HEK293 (cell line): ENCODE results near the gene RRBP1.

Experiments
- CTCF ChIA-PET: fragments of 350-600 bp; formaldehyde crosslinking; extraction: SDS; loops from one replicate; lab custom pipeline; 2021; ENCODE audit warnings: antibody characterized with exemption; lab: Yijun Ruan, JAX
- POLR2A ChIA-PET: fragments of 300-600 bp; formaldehyde crosslinking; extraction: SDS; loops from one replicate; lab custom pipeline; 2020; ENCODE audit warnings: antibody characterized with exemption, inconsistent platforms; lab: Yijun Ruan, JAX
- H3K27ac ChIP-seq: fragments of 200-500 bp; sonication (Bioruptor generic); 2 replicates; pipeline ENCODE4 v1.5.1; 2014; ENCODE audit warnings: low read depth, low read length, control low read depth, inconsistent platforms; ENCODE audit errors: extremely low read depth
- H3K36me3 ChIP-seq, 2 experiments: fragments of 200-500 bp in 1 of 2; sonication (Bioruptor generic) in 1 of 2; 1 replicate in 1 of 2; 2 replicates in 1 of 2; pipeline ENCODE4 v1.5.1; 2014 to 2017; ENCODE audit warnings: inconsistent platforms in 2 of 2, low read length in 2 of 2; ENCODE audit not compliant: control insufficient read depth in 2 of 2, insufficient read depth in 1 of 2
- H3K4me1 ChIP-seq: fragments of 200-500 bp; sonication (Bioruptor generic); 2 replicates; pipeline ENCODE4 v1.5.1; 2014; ENCODE audit warnings: mild to moderate bottlenecking, low read length, inconsistent platforms; ENCODE audit not compliant: control insufficient read depth, insufficient read depth
- H3K4me3 ChIP-seq: 2 replicates; pipeline ENCODE4 v1.5.1; 2011; ENCODE audit warnings: low read depth, mild to moderate bottlenecking, control low read depth, low read length, moderate library complexity
- H3K9me3 ChIP-seq: fragments of 200-500 bp; sonication (Bioruptor generic); 2 replicates; pipeline ENCODE4 v1.5.1; 2014; ENCODE audit warnings: low read depth, low read length, inconsistent platforms; ENCODE audit not compliant: control insufficient read depth, insufficient read depth
- BCL11A ChIP-seq: fragments of 450-650 bp; formaldehyde crosslinking; IDR thresholded peaks from 2 replicates; pipeline ENCODE4 v1.5.1; 2016; ENCODE audit warnings: low read depth, missing biosample characterization, missing genetic modification characterization
- BCL11B ChIP-seq: fragments of 450-650 bp; formaldehyde crosslinking; IDR thresholded peaks from 2 replicates; pipeline ENCODE4 v1.5.1; 2016; ENCODE audit warnings: low read depth, missing biosample characterization, missing genetic modification characterization
- KLF10 ChIP-seq: fragments of 450-650 bp; IDR thresholded peaks from 2 replicates; pipeline ENCODE4 v1.5.1; 2018; ENCODE audit warnings: missing biosample characterization, mild to moderate bottlenecking, missing genetic modification characterization
- MZF1 ChIP-seq: fragments of 450-650 bp; formaldehyde crosslinking; IDR thresholded peaks from 2 replicates; pipeline ENCODE4 v1.5.1; 2017; ENCODE audit warnings: missing biosample characterization, missing genetic modification characterization, borderline replicate concordance
- SP7 ChIP-seq: fragments of 450-650 bp; formaldehyde crosslinking; IDR thresholded peaks from 2 replicates; pipeline ENCODE4 v1.5.1; 2016; ENCODE audit warnings: missing biosample characterization, missing genetic modification characterization
- ZFP3 ChIP-seq: fragments of 450-650 bp; formaldehyde crosslinking; IDR thresholded peaks from 2 replicates; pipeline ENCODE4 v1.5.1; 2016; ENCODE audit warnings: low read depth, missing biosample characterization, missing genetic modification characterization
- ZNF266 ChIP-seq: fragments of 450-650 bp; formaldehyde crosslinking; IDR thresholded peaks from 2 replicates; pipeline ENCODE4 v1.5.1; 2016; ENCODE audit warnings: missing biosample characterization, missing genetic modification characterization, low read depth
- ZNF350 ChIP-seq: fragments of 450-650 bp; formaldehyde crosslinking; IDR thresholded peaks from 2 replicates; pipeline ENCODE4 v1.5.0; 2017; ENCODE audit warnings: missing biosample characterization, mild to moderate bottlenecking, missing genetic modification characterization
- ZNF416 ChIP-seq: fragments of 450-650 bp; formaldehyde crosslinking; IDR thresholded peaks from 2 replicates; pipeline ENCODE4 v1.5.1; 2016; ENCODE audit warnings: missing biosample characterization, missing genetic modification characterization
- ZNF473 ChIP-seq: fragments of 450-650 bp; formaldehyde crosslinking; IDR thresholded peaks from 2 replicates; pipeline ENCODE4 v1.5.1; 2017; ENCODE audit warnings: missing biosample characterization, missing genetic modification characterization
- ZNF530 ChIP-seq: fragments of 450-650 bp; formaldehyde crosslinking; IDR thresholded peaks from 2 replicates; pipeline ENCODE4 v1.5.1; 2016; ENCODE audit warnings: low read depth, missing biosample characterization, missing genetic modification characterization
- ZNF544 ChIP-seq: fragments of 450-650 bp; formaldehyde crosslinking; IDR thresholded peaks from 2 replicates; pipeline ENCODE4 v1.5.0; 2017; ENCODE audit warnings: missing biosample characterization, missing genetic modification characterization
- ZNF548 ChIP-seq: fragments of 450-650 bp; formaldehyde crosslinking; IDR thresholded peaks from 2 replicates; pipeline ENCODE4 v1.5.1; 2016; ENCODE audit warnings: missing biosample characterization, missing genetic modification characterization
- ZNF664 ChIP-seq: fragments of 450-650 bp; formaldehyde crosslinking; IDR thresholded peaks from 2 replicates; pipeline ENCODE4 v1.5.1; 2016; ENCODE audit warnings: missing biosample characterization, missing genetic modification characterization
- ZNF707 ChIP-seq: fragments of 450-650 bp; formaldehyde crosslinking; IDR thresholded peaks from 2 replicates; pipeline ENCODE4 v1.5.1; 2016; ENCODE audit warnings: missing biosample characterization, missing genetic modification characterization
- ZSCAN30 ChIP-seq: fragments of 450-650 bp; IDR thresholded peaks from 2 replicates; pipeline ENCODE4 v1.5.1; 2018; ENCODE audit warnings: missing biosample characterization, mild to moderate bottlenecking, missing genetic modification characterization, moderate library complexity
- TF ChIP-seq, protein P1 (sequence below): fragments of 450-650 bp; formaldehyde crosslinking; IDR thresholded peaks from 2 replicates; pipeline ENCODE4 v1.5.1; 2016; ENCODE audit warnings: missing biosample characterization, missing genetic modification characterization
- TF ChIP-seq, protein P2 (sequence below): fragments of 450-650 bp; IDR thresholded peaks from 2 replicates; pipeline ENCODE4 v1.5.1; 2018; ENCODE audit warnings: missing biosample characterization, mild to moderate bottlenecking, missing genetic modification characterization
- TF ChIP-seq, protein P3 (sequence below): IDR thresholded peaks from 2 replicates; pipeline ENCODE4 v1.6.1; 2011; ENCODE audit warnings: mild to moderate bottlenecking, low read depth, low read length, borderline replicate concordance
- TF ChIP-seq, protein P4 (sequence below): fragments of 450-650 bp; formaldehyde crosslinking; IDR thresholded peaks from 2 replicates; pipeline ENCODE4 v1.5.1; 2016; ENCODE audit warnings: missing biosample characterization, missing genetic modification characterization

Gene RRBP1

DNA sequence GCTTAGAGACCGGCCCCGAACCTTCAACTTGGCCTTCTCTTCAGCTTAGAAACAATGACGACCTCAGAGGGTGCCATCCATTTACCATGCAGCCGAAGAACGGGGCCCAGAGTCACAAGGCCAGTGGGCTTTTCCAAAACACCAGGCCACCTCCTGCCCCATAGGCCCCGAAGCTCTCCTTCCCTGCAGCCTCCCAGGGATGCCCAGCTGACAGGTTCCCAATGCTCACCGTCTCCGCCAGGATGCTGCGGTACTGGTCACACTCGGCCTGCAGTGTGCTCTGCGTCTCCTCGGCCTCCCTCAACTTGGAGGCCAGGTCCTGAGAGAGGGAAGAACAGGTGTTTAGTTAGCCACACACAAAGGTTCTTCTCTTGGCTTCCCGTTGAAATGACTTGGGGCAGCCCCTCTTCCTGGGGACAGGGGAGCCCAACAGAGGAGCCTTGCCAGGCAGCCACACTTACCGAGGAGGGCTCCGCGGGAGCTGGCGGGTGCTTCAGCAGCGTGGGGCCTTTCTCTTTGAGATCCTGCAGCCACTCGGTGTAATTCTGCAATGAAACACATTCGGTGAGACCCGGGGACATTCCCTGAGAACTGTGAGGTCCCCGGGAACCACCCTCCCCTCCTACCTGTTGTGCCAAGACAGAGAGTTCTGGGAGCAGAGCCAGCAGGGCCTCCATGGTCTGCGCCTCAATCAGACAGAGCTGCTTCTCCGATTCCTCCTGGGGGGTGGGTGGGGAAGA is 60.6 kb downstream of the RRBP1 start:
- H3K4me1 ChIP-seq: no peaks in the 10 kb centered on the region
- H3K4me3 ChIP-seq: no peak overlapping the region
- TF ChIP-seq, protein P1, sequence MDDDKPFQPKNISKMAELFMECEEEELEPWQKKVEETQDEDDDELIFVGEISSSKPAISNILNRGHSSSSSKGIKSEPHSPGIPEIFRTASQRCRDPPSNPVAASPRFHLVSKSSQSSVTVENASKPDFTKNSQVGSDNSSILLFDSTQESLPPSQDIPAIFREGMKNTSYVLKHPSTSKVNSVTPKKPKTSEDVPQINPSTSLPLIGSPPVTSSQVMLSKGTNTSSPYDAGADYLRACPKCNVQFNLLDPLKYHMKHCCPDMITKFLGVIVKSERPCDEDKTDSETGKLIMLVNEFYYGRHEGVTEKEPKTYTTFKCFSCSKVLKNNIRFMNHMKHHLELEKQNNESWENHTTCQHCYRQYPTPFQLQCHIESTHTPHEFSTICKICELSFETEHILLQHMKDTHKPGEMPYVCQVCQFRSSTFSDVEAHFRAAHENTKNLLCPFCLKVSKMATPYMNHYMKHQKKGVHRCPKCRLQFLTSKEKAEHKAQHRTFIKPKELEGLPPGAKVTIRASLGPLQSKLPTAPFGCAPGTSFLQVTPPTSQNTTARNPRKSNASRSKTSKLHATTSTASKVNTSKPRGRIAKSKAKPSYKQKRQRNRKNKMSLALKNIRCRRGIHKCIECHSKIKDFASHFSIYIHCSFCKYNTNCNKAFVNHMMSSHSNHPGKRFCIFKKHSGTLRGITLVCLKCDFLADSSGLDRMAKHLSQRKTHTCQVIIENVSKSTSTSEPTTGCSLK (tag by site-specific recombination): no peak
- TF ChIP-seq ZNF473 (no peak), ZFP3 (no peak), ZNF416 (tag by site-specific recombination) (no peak), ZNF548 (tag by site-specific recombination) (no peak), ZNF350 (tag by site-specific recombination) (no peak), MZF1 (tag by site-specific recombination) (no peak), SP7 (tag by site-specific recombination) (no peak), ZNF544 (tag by site-specific recombination) (no peak)
- TF ChIP-seq, protein P2, sequence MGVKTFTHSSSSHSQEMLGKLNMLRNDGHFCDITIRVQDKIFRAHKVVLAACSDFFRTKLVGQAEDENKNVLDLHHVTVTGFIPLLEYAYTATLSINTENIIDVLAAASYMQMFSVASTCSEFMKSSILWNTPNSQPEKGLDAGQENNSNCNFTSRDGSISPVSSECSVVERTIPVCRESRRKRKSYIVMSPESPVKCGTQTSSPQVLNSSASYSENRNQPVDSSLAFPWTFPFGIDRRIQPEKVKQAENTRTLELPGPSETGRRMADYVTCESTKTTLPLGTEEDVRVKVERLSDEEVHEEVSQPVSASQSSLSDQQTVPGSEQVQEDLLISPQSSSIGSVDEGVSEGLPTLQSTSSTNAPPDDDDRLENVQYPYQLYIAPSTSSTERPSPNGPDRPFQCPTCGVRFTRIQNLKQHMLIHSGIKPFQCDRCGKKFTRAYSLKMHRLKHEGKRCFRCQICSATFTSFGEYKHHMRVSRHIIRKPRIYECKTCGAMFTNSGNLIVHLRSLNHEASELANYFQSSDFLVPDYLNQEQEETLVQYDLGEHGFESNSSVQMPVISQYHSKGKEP (tag by site-specific recombination): no peak
- TF ChIP-seq, protein P3, sequence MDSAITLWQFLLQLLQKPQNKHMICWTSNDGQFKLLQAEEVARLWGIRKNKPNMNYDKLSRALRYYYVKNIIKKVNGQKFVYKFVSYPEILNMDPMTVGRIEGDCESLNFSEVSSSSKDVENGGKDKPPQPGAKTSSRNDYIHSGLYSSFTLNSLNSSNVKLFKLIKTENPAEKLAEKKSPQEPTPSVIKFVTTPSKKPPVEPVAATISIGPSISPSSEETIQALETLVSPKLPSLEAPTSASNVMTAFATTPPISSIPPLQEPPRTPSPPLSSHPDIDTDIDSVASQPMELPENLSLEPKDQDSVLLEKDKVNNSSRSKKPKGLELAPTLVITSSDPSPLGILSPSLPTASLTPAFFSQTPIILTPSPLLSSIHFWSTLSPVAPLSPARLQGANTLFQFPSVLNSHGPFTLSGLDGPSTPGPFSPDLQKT: no peak
- TF ChIP-seq, protein P4, sequence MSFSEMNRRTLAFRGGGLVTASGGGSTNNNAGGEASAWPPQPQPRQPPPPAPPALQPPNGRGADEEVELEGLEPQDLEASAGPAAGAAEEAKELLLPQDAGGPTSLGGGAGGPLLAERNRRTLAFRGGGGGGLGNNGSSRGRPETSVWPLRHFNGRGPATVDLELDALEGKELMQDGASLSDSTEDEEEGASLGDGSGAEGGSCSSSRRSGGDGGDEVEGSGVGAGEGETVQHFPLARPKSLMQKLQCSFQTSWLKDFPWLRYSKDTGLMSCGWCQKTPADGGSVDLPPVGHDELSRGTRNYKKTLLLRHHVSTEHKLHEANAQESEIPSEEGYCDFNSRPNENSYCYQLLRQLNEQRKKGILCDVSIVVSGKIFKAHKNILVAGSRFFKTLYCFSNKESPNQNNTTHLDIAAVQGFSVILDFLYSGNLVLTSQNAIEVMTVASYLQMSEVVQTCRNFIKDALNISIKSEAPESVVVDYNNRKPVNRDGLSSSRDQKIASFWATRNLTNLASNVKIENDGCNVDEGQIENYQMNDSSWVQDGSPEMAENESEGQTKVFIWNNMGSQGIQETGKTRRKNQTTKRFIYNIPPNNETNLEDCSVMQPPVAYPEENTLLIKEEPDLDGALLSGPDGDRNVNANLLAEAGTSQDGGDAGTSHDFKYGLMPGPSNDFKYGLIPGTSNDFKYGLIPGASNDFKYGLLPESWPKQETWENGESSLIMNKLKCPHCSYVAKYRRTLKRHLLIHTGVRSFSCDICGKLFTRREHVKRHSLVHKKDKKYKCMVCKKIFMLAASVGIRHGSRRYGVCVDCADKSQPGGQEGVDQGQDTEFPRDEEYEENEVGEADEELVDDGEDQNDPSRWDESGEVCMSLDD (tag by site-specific recombination): no peak
- TF ChIP-seq, all 188 proteins: peak for 0
- H3K27ac ChIP-seq: no peak overlapping the region
- POLR2A ChIA-PET: no interaction called here
- CTCF ChIA-PET: interaction anchor here (0.5 to 1.8 kb wide), 4 partner anchors 11 to 316 kb away, joined by 3 to 5 read pairs (median 3); no protein-coding TSS in a partner anchor
- no peaks in the 10 kb centered on the region for H3K9me3 ChIP-seq
- peaks cover 3 to 91% of the 10 kb centered on the region in 2 experiments; a peak in 2 of 3 replicates for H3K36me3 ChIP-seq

DNA sequence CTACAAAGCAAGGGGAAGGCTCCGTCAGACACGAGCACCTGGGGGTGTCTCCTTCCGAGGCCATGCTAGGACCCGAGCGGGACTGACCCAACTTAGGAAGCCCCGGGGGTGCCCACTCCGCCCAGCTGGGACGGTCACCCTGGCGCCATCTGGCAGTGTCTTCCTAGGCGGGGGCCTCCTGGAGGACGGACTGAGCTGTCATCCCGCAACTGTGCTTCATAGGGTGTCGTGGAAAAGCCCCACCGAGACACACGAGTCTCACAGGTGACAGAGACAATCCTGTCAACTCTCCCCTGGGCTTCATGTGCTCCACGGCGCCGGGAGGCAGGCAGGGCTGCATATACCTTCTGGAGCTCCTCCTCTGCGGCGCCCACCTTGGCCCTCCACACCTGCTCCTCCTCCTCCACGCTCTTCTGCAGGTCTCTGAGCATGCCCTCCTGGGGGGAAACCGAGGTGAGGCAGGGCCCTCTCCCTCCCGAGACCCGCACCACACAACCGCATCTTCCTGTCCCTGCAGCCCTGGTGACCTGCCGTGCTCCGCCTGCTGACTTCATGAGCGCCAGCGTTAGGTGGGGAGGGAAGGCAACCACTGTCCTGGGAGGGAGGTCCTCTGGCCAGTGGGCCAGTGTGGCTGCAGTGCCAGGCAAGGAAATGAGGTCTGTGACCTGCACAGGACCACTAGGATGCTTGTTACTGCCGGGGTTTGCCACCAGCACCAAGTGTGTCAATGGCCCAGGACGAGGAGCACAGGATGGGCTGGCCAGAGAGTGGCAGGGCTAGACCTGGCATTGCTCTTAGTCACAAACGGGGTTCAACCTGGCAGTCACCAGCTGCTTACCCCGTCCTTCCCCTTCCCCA is 61.4 kb downstream of the RRBP1 start:
- ChIA-PET CTCF (interaction anchor here (0.5 to 1.8 kb wide), 2 partner anchors 10 to 151 kb away, joined by 3 to 5 read pairs; no protein-coding TSS in a partner anchor), POLR2A (no interaction called here)
- H3K36me3 ChIP-seq: peaks cover 3 to 92% of the 10 kb centered on the region in 2 experiments; a peak in 2 of 3 replicates
- no peaks in the 10 kb centered on the region for H3K9me3 ChIP-seq
- no peak for TF ChIP-seq ZNF530 (tag by site-specific recombination)
- no peak for TF ChIP-seq KLF10 (tag by site-specific recombination)
- no peak for TF ChIP-seq ZNF350 (tag by site-specific recombination)
- TF ChIP-seq ZNF707: no peak
- TF ChIP-seq BCL11A (tag by site-specific recombination): no peak
- no peak for TF ChIP-seq ZSCAN30 (tag by site-specific recombination)
- no peak for TF ChIP-seq ZNF266 (tag by site-specific recombination)
- TF ChIP-seq ZNF664 (tag by site-specific recombination): no peak
- no peak for TF ChIP-seq BCL11B (tag by site-specific recombination)
- no peaks in the 10 kb centered on the region for H3K4me1 ChIP-seq
- H3K4me3 ChIP-seq: no peak overlapping the region
- no peak overlapping the region for H3K27ac ChIP-seq
